ENCODE results near the gene ANO10.
"Not testable (repeated sequence)": the region's sequence is repeated elsewhere in the genome, so short reads cannot be mapped to it uniquely, and the experiment has no call there.

ANO10 gene

GRCh38 chr3:43583481-43583880 is 38.3 kb downstream of the ANO10 start:
- no peak overlapping the region for H3K4me3 ChIP-seq (ENCODE audit: low read depth, low read length)

GRCh38 chr3:43582866-43583265 is 38.9 kb downstream of the ANO10 start:
- H3K4me3 ChIP-seq (ENCODE audit: low read depth, low read length), result no peak overlapping the region

GRCh38 chr3:43581343-43581742 is 40.5 kb downstream of the ANO10 start:
- H3K4me3 ChIP-seq (ENCODE audit: low read depth, low read length), result no peak overlapping the region

- H3K4me3 ChIP-seq (ENCODE audit: low read depth, low read length), result no peak overlapping the region
Measured at GRCh38 chr3:43580181-43580580, 41.6 kb downstream of the ANO10 start.

GRCh38 chr3:43573576-43573975 is 48.2 kb downstream of the ANO10 start:
- H3K4me3 ChIP-seq (ENCODE audit: low read depth, low read length), result no peak overlapping the region

- not testable (repeated sequence) for H3K4me3 ChIP-seq (ENCODE audit: low read depth, low read length)
Measured at GRCh38 chr3:43565661-43566341, 56.0 kb downstream of the ANO10 start.

GRCh38 chr3:43559961-43560360 is 61.9 kb downstream of the ANO10 start:
- no peak overlapping the region for H3K4me3 ChIP-seq (ENCODE audit: low read depth, low read length)

GRCh38 chr3:43558171-43558570 is 63.6 kb downstream of the ANO10 start:
- H3K4me3 ChIP-seq (ENCODE audit: low read depth, low read length), result no peak overlapping the region

GRCh38 chr3:43549626-43550290 is 72.1 kb downstream of the ANO10 start:
- H3K4me3 ChIP-seq (ENCODE audit: low read depth, low read length), result no peak overlapping the region

- H3K4me3 ChIP-seq (ENCODE audit: low read depth, low read length), result not testable (repeated sequence)
Measured at GRCh38 chr3:43544277-43544676, 77.5 kb downstream of the ANO10 start.

- no peak overlapping the region for H3K4me3 ChIP-seq (ENCODE audit: low read depth, low read length)
Measured at GRCh38 chr3:43542328-43543043, 79.3 kb downstream of the ANO10 start.

GRCh38 chr3:43540624-43541023 is 81.2 kb downstream of the ANO10 start:
- H3K4me3 ChIP-seq (ENCODE audit: low read depth, low read length), result no peak overlapping the region

GRCh38 chr3:43539321-43539720 is 82.5 kb downstream of the ANO10 start:
- H3K4me3 ChIP-seq (ENCODE audit: low read depth, low read length), result no peak overlapping the region

- H3K4me3 ChIP-seq (ENCODE audit: low read depth, low read length), result no peak overlapping the region
Measured at GRCh38 chr3:43537225-43537624, 84.6 kb downstream of the ANO10 start.

GRCh38 chr3:43534675-43535074 is 87.1 kb downstream of the ANO10 start:
- no peak overlapping the region for H3K4me3 ChIP-seq (ENCODE audit: low read depth, low read length)

GRCh38 chr3:43533009-43533408 is 88.8 kb downstream of the ANO10 start:
- no peak overlapping the region for H3K4me3 ChIP-seq (ENCODE audit: low read depth, low read length)

- H3K4me3 ChIP-seq (ENCODE audit: low read depth, low read length), result no peak overlapping the region
Measured at GRCh38 chr3:43531835-43532234, 90.0 kb downstream of the ANO10 start.

- no peak overlapping the region for H3K4me3 ChIP-seq (ENCODE audit: low read depth, low read length)
Measured at GRCh38 chr3:43528498-43529099, 93.2 kb downstream of the ANO10 start.

GRCh38 chr3:43526956-43527355 is 94.9 kb downstream of the ANO10 start:
- no peak overlapping the region for H3K4me3 ChIP-seq (ENCODE audit: low read depth, low read length)

- no peak overlapping the region for H3K4me3 ChIP-seq (ENCODE audit: low read depth, low read length)
Measured at GRCh38 chr3:43525941-43526607, 95.7 kb downstream of the ANO10 start.

- H3K4me3 ChIP-seq (ENCODE audit: low read depth, low read length), result no peak overlapping the region
Measured at GRCh38 chr3:43525386-43525785, 96.4 kb downstream of the ANO10 start.

Measured in iPS-11a (cell line).